WERI-Rb-1 (cell line): ENCODE data around the gene CBX2.

Experiments
- DNase-seq: peaks from one replicate; pipeline ENCODE4 v3.0.0-alpha.2; 2020
- H3K27ac ChIP-seq: fragments of 250-450 bp; sonication (Bioruptor Pico); 2 replicates; pipeline ENCODE4 v1.5.1; 2020; ENCODE audit warnings: mild to moderate bottlenecking, moderate library complexity
- H3K27me3 ChIP-seq: fragments of 250-450 bp; sonication (Bioruptor Pico); 2 replicates; pipeline ENCODE4 v1.5.1; 2021; ENCODE audit warnings: mild to moderate bottlenecking, low read depth, moderate library complexity; ENCODE audit not compliant: insufficient read depth, severe bottlenecking
- H3K36me3 ChIP-seq: fragments of 250-450 bp; sonication (Bioruptor Pico); 2 replicates; pipeline ENCODE4 v1.5.1; 2020; ENCODE audit warnings: mild to moderate bottlenecking, moderate library complexity
- H3K4me3 ChIP-seq: 2 replicates; pipeline ENCODE4 v1.5.1; 2011; ENCODE audit warnings: low read depth, mild to moderate bottlenecking, control low read depth, low read length
- H3K9me3 ChIP-seq: fragments of 250-450 bp; sonication (Bioruptor Pico); 2 replicates; pipeline ENCODE4 v1.5.1; 2021; ENCODE audit warnings: mild to moderate bottlenecking, moderate library complexity; ENCODE audit not compliant: severe bottlenecking
- CTCF ChIP-seq: IDR thresholded peaks from 2 replicates; pipeline ENCODE4 v1.5.1; 2011; ENCODE audit warnings: low read depth, mild to moderate bottlenecking, control low read depth, inconsistent platforms, low read length

CBX2 gene

GRCh38 chr17:79799174-79799537 is 21.2 kb downstream of the CBX2 start:
- peaks cover 18% of the 10 kb centered on the region for H3K36me3 ChIP-seq
- no peaks in the 10 kb centered on the region for H3K27me3 ChIP-seq
- no peaks in the 10 kb centered on the region for H3K9me3 ChIP-seq
- no peak for DNase-seq
- H3K4me3 ChIP-seq, result no peak overlapping the region
- no peak for TF ChIP-seq CTCF
- H3K27ac ChIP-seq, result no peak overlapping the region

- DNase-seq, result peak; percentile 33
- no peaks in the 10 kb centered on the region for H3K27me3 ChIP-seq
- peak overlapping the region; percentile 45; the same call in 1 of the 2 replicates for H3K4me3 ChIP-seq
- no peak for TF ChIP-seq CTCF
- H3K27ac ChIP-seq, result peak overlapping the region; percentile 43; the same call in 1 of the 2 replicates
- no peaks in the 10 kb centered on the region for H3K9me3 ChIP-seq
- H3K36me3 ChIP-seq, result peaks cover 13% of the 10 kb centered on the region
Measured at GRCh38 chr17:79799538-79800324, 21.8 kb downstream of the CBX2 start.

GRCh38 chr17:79800325-79801155 is 22.6 kb downstream of the CBX2 start:
- Histone ChIP-seq H3K27ac (peak overlapping the region; percentile 43), H3K36me3 (peaks cover 6% of the 10 kb centered on the region), H3K4me3 (peak overlapping the region; percentile 45), H3K27me3 (no peaks in the 10 kb centered on the region), H3K9me3 (no peaks in the 10 kb centered on the region)
- DNase-seq, result peak; percentile 87
- no peak for TF ChIP-seq CTCF

- H3K27ac ChIP-seq, result peak overlapping the region; percentile 43
- TF ChIP-seq CTCF, result no peak
- H3K4me3 ChIP-seq, result peak overlapping the region; percentile 45
- no peaks in the 10 kb centered on the region for H3K36me3 ChIP-seq
- no peaks in the 10 kb centered on the region for H3K9me3 ChIP-seq
- no peaks in the 10 kb centered on the region for H3K27me3 ChIP-seq
- no peak for DNase-seq
Measured at GRCh38 chr17:79801156-79802038, 23.4 kb downstream of the CBX2 start.

GRCh38 chr17:79802039-79802735 is 24.2 kb downstream of the CBX2 start:
- Histone ChIP-seq H3K9me3 (no peaks in the 10 kb centered on the region), H3K27me3 (no peaks in the 10 kb centered on the region), H3K4me3 (no peak overlapping the region), H3K27ac (no peak overlapping the region), H3K36me3 (no peaks in the 10 kb centered on the region)
- TF ChIP-seq CTCF, result no peak
- no peak for DNase-seq
